ENCODE results near the gene SAMSN1. TPM values are rescaled to one million over a fixed set of nuclear protein-coding genes. Genes with fewer than 3 reads are reported as not detected.

Gene SAMSN1
- total and polyA plus RNA-seq, 2 of the 8 experiments (the other 6 are each of a cell fraction or from before 2014, with no cell fraction given) = 0.50 to 3.0 TPM

DNA sequence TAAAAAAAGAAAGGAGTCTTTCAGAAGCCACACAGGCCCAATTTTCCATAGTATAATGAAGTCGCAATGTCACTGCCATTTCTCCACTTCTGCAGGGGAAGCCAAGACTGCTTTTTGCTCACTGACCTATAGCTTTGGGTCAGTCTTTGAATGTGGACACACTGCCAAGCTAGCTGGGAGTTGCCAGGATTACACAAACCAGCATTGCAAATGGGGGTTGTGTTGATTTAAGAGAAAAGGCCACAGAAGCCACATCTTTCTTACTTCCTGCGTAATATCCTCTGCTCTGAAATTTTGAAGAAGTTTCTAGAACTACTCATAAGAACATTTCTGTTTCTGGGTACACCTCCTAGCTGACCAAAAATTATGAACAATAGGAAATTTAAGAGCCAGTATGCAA is 45.8 kb upstream of the SAMSN1 start (continued):
- TF ChIP-seq, protein P1, sequence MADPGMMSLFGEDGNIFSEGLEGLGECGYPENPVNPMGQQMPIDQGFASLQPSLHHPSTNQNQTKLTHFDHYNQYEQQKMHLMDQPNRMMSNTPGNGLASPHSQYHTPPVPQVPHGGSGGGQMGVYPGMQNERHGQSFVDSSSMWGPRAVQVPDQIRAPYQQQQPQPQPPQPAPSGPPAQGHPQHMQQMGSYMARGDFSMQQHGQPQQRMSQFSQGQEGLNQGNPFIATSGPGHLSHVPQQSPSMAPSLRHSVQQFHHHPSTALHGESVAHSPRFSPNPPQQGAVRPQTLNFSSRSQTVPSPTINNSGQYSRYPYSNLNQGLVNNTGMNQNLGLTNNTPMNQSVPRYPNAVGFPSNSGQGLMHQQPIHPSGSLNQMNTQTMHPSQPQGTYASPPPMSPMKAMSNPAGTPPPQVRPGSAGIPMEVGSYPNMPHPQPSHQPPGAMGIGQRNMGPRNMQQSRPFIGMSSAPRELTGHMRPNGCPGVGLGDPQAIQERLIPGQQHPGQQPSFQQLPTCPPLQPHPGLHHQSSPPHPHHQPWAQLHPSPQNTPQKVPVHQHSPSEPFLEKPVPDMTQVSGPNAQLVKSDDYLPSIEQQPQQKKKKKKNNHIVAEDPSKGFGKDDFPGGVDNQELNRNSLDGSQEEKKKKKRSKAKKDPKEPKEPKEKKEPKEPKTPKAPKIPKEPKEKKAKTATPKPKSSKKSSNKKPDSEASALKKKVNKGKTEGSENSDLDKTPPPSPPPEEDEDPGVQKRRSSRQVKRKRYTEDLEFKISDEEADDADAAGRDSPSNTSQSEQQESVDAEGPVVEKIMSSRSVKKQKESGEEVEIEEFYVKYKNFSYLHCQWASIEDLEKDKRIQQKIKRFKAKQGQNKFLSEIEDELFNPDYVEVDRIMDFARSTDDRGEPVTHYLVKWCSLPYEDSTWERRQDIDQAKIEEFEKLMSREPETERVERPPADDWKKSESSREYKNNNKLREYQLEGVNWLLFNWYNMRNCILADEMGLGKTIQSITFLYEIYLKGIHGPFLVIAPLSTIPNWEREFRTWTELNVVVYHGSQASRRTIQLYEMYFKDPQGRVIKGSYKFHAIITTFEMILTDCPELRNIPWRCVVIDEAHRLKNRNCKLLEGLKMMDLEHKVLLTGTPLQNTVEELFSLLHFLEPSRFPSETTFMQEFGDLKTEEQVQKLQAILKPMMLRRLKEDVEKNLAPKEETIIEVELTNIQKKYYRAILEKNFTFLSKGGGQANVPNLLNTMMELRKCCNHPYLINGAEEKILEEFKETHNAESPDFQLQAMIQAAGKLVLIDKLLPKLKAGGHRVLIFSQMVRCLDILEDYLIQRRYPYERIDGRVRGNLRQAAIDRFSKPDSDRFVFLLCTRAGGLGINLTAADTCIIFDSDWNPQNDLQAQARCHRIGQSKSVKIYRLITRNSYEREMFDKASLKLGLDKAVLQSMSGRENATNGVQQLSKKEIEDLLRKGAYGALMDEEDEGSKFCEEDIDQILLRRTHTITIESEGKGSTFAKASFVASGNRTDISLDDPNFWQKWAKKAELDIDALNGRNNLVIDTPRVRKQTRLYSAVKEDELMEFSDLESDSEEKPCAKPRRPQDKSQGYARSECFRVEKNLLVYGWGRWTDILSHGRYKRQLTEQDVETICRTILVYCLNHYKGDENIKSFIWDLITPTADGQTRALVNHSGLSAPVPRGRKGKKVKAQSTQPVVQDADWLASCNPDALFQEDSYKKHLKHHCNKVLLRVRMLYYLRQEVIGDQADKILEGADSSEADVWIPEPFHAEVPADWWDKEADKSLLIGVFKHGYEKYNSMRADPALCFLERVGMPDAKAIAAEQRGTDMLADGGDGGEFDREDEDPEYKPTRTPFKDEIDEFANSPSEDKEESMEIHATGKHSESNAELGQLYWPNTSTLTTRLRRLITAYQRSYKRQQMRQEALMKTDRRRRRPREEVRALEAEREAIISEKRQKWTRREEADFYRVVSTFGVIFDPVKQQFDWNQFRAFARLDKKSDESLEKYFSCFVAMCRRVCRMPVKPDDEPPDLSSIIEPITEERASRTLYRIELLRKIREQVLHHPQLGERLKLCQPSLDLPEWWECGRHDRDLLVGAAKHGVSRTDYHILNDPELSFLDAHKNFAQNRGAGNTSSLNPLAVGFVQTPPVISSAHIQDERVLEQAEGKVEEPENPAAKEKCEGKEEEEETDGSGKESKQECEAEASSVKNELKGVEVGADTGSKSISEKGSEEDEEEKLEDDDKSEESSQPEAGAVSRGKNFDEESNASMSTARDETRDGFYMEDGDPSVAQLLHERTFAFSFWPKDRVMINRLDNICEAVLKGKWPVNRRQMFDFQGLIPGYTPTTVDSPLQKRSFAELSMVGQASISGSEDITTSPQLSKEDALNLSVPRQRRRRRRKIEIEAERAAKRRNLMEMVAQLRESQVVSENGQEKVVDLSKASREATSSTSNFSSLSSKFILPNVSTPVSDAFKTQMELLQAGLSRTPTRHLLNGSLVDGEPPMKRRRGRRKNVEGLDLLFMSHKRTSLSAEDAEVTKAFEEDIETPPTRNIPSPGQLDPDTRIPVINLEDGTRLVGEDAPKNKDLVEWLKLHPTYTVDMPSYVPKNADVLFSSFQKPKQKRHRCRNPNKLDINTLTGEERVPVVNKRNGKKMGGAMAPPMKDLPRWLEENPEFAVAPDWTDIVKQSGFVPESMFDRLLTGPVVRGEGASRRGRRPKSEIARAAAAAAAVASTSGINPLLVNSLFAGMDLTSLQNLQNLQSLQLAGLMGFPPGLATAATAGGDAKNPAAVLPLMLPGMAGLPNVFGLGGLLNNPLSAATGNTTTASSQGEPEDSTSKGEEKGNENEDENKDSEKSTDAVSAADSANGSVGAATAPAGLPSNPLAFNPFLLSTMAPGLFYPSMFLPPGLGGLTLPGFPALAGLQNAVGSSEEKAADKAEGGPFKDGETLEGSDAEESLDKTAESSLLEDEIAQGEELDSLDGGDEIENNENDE (IDR thresholded peaks at IDR 0.05; ENCODE audit: insufficient replicate concordance, low read length) = no peak
- no peak for TF ChIP-seq ASH2L (IDR thresholded peaks at IDR 0.05; ENCODE audit: low read length)
- no peak for TF ChIP-seq NANOG (IDR thresholded peaks at IDR 0.05; ENCODE audit: insufficient read depth, low read depth, low read length, poor library complexity, severe bottlenecking)
- TF ChIP-seq EZH2 (IDR thresholded peaks at IDR 0.05; ENCODE audit: low read depth, low read length, severe bottlenecking) = no peak
- TF ChIP-seq, protein P2, sequence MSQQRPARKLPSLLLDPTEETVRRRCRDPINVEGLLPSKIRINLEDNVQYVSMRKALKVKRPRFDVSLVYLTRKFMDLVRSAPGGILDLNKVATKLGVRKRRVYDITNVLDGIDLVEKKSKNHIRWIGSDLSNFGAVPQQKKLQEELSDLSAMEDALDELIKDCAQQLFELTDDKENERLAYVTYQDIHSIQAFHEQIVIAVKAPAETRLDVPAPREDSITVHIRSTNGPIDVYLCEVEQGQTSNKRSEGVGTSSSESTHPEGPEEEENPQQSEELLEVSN (IDR thresholded peaks at IDR 0.05) = no peak

Data from H1 (cell line).